ENCODE results near the gene ARL5A.

The ARL5A gene

DNA sequence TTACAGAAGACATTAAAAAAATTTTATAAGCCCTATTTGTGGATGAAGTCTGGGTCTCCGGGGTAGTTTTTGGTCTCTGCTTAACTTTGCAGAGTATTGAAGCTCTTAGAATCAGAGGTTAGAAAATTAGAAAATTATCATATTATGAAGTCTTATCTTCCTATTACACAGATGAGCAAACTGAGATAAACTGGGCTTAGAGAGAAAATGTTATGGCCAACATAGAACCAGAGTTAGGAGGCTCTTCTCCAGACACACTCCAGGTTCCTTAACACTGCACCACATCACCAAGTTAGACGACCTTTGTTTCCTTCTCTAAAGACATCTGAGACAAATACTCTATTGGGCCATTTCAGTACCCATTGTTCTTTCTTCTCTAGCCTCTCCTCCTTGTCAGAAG, 57.2 kb downstream of the ARL5A start:
- TF ChIP-seq TAF1 (IDR thresholded peaks at IDR 0.05; ENCODE audit: borderline replicate concordance, insufficient read depth, low read length) = no peak
- TF ChIP-seq, protein P1, sequence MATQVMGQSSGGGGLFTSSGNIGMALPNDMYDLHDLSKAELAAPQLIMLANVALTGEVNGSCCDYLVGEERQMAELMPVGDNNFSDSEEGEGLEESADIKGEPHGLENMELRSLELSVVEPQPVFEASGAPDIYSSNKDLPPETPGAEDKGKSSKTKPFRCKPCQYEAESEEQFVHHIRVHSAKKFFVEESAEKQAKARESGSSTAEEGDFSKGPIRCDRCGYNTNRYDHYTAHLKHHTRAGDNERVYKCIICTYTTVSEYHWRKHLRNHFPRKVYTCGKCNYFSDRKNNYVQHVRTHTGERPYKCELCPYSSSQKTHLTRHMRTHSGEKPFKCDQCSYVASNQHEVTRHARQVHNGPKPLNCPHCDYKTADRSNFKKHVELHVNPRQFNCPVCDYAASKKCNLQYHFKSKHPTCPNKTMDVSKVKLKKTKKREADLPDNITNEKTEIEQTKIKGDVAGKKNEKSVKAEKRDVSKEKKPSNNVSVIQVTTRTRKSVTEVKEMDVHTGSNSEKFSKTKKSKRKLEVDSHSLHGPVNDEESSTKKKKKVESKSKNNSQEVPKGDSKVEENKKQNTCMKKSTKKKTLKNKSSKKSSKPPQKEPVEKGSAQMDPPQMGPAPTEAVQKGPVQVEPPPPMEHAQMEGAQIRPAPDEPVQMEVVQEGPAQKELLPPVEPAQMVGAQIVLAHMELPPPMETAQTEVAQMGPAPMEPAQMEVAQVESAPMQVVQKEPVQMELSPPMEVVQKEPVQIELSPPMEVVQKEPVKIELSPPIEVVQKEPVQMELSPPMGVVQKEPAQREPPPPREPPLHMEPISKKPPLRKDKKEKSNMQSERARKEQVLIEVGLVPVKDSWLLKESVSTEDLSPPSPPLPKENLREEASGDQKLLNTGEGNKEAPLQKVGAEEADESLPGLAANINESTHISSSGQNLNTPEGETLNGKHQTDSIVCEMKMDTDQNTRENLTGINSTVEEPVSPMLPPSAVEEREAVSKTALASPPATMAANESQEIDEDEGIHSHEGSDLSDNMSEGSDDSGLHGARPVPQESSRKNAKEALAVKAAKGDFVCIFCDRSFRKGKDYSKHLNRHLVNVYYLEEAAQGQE (IDR thresholded peaks at IDR 0.05; ENCODE audit: insufficient read depth in 1 of 2, low read depth in 2 of 2, low read length in 2 of 2) = no peak
- no peak for TF ChIP-seq FOXP2 (optimal IDR thresholded peaks at IDR 0.05; ENCODE audit: borderline replicate concordance, extremely low read depth, extremely low read length, insufficient read depth)
- TF ChIP-seq SIN3A (IDR thresholded peaks at IDR 0.05; ENCODE audit: borderline replicate concordance, insufficient read depth, low read length) = no peak

DNA sequence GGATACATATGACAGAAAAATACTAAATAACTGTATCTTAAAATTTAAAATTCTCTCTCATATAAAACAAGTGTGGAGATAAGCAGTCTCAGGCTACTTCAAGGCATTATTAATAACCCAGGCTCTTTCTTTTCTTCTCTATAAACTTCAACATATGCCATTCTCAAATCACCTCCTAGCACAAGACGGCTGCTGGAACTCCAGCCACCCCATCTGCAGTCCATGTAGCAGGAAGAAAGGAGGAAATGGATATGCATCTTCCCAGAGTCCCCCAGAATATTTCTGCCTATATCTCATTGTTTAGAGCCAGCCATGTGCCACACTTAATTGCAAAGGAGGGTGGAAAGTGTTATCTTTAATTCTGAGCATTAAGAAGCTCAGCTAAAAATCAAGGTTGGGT, 58.6 kb downstream of the ARL5A start:
- TF ChIP-seq SIN3A (IDR thresholded peaks at IDR 0.05; ENCODE audit: borderline replicate concordance, insufficient read depth, low read length) = no peak
- TF ChIP-seq, protein P1 (IDR thresholded peaks at IDR 0.05; ENCODE audit: insufficient read depth in 1 of 2, low read depth in 2 of 2, low read length in 2 of 2) = no peak
- no peak for TF ChIP-seq FOXP2 (optimal IDR thresholded peaks at IDR 0.05; ENCODE audit: borderline replicate concordance, extremely low read depth, extremely low read length, insufficient read depth)

DNA sequence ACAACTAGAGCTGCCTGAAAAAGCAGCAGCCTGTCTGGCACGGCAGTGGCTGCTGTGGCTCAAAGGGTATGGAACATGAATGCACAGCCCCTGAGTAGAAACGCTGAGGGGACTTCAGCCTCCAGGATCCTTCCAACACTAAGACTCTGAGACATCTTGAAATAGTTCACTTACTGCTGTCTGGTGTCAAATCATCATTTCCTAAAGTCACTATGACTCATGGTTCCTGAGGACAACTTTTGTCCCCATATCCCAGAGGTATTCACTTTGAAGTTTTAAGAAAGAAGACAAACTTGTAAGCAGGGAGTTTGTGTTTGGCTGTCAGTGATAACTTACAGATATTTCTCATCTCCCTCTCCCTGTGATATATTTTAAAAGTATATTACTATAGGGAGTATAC, 60.7 kb downstream of the ARL5A start:
- TF ChIP-seq TAF1 (IDR thresholded peaks at IDR 0.05; ENCODE audit: borderline replicate concordance, insufficient read depth, low read length) = no peak
- TF ChIP-seq SIN3A (IDR thresholded peaks at IDR 0.05; ENCODE audit: borderline replicate concordance, insufficient read depth, low read length) = no peak
- no peak for TF ChIP-seq FOXP2 (optimal IDR thresholded peaks at IDR 0.05; ENCODE audit: borderline replicate concordance, extremely low read depth, extremely low read length, insufficient read depth)
- TF ChIP-seq, protein P1 (IDR thresholded peaks at IDR 0.05; ENCODE audit: insufficient read depth in 1 of 2, low read depth in 2 of 2, low read length in 2 of 2) = no peak
- no peak for TF ChIP-seq POLR2AphosphoS5 (IDR thresholded peaks at IDR 0.05; ENCODE audit: low read depth, low read length)

GRCh38 chr2:151766437-151767153, 61.6 kb downstream of the ARL5A start:
- TF ChIP-seq SIN3A (IDR thresholded peaks at IDR 0.05; ENCODE audit: borderline replicate concordance, insufficient read depth, low read length) = no peak
- TF ChIP-seq, protein P1 (IDR thresholded peaks at IDR 0.05; ENCODE audit: insufficient read depth in 1 of 2, low read depth in 2 of 2, low read length in 2 of 2) = no peak; a peak in 1 of 4 replicates
- no peak for TF ChIP-seq FOXP2 (optimal IDR thresholded peaks at IDR 0.05; ENCODE audit: borderline replicate concordance, extremely low read depth, extremely low read length, insufficient read depth)
- no peak for TF ChIP-seq POLR2AphosphoS5 (IDR thresholded peaks at IDR 0.05; ENCODE audit: low read depth, low read length)
- no peak for TF ChIP-seq TAF1 (IDR thresholded peaks at IDR 0.05; ENCODE audit: borderline replicate concordance, insufficient read depth, low read length)

All from PFSK-1 (cell line).